IPS-11a (cell line): ENCODE measurements around the gene DBP.
"Not testable (repeated sequence)": the region's sequence is repeated elsewhere in the genome, so short reads cannot be mapped to it uniquely, and the experiment has no call there.

ENCODE experiments used
- H3K4me3 ChIP-seq: one replicate; pipeline ENCODE4 v1.5.1; 2013; ENCODE audit warnings: low read depth, low read length, control low read depth

Gene DBP

DNA sequence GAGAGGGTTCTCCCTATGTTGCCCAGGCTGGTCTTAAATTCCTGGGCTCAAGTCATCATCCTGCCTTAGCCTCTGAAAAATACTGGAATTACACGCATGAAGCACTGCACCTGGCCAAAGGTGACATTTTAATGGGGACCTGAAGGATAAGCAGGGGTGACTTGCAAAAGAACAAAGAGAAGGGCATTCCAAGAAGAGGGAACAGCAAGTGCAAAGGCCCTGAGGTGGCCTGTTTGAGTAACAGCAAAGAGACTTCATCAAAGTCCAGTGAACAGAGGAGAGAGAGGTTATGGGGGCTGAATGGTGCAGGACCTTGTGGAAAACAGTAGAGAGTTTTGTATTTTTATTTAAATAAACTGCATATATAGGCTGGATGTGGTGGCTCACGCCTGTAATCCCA is 4.7 kb upstream of the DBP start:
- no peak overlapping the region for H3K4me3 ChIP-seq

GRCh38 chr19:48639483-48640375 is 2.5 kb upstream of the DBP start:
- H3K4me3 ChIP-seq, result no peak overlapping the region

DNA sequence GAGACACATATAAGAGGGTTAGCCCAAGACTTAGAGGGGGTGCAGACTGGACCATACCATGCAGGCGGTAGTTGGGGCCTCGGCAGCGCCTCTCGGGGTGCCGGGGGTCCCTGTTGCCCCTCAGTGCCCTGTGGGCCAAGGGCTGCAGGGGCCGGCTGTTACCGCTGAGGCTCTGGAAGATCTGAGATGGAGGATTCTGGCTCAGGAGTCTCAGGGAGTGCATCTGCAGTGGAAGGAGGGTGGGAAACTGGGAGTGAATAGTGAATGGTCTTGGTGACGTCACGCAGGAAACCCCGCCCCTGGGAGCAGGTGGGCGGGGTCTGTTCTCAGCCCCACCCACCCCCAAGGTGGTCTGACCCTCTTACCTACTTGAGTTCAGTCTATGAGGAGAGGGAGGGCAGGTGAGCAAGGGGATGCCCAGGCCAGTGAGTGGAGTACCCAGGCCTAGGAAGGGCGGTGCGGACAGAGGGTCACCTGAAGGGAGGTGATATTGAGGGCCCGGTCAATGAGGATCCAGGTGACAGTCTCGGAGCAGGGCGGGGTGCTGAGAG is 1.7 kb upstream of the DBP start:
- H3K4me3 ChIP-seq, result no peak overlapping the region

GRCh38 chr19:48637948-48638830 is 1.0 kb upstream of the DBP start:
- H3K4me3 ChIP-seq, result peak overlapping the region; percentile 37

DNA sequence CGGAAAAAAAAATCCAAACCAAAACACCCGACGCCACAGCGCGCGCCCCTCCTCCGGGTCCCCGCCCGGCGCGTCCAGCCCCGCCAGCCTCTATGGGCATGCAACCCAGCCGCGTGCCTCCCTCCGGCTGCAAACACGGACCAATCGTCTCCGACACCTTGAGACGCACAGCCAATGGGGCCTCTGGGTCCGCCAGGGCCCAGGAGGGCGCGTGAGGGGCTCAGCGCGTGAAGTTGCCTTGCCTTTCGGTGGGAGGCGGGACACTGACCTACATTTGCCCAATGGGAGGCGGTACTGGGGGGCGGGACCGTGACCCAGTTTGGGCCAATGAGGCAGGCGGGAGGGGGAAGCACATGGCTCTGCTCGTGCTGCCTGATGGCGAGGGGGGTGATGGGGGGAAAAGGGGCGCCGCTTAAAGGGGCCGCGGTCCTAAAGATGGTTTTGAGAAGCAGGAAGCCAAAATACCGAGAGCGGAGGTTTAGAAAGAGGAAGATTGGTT is 319 bp upstream of the DBP start:
- peak overlapping the region; percentile 37 for H3K4me3 ChIP-seq

DNA sequence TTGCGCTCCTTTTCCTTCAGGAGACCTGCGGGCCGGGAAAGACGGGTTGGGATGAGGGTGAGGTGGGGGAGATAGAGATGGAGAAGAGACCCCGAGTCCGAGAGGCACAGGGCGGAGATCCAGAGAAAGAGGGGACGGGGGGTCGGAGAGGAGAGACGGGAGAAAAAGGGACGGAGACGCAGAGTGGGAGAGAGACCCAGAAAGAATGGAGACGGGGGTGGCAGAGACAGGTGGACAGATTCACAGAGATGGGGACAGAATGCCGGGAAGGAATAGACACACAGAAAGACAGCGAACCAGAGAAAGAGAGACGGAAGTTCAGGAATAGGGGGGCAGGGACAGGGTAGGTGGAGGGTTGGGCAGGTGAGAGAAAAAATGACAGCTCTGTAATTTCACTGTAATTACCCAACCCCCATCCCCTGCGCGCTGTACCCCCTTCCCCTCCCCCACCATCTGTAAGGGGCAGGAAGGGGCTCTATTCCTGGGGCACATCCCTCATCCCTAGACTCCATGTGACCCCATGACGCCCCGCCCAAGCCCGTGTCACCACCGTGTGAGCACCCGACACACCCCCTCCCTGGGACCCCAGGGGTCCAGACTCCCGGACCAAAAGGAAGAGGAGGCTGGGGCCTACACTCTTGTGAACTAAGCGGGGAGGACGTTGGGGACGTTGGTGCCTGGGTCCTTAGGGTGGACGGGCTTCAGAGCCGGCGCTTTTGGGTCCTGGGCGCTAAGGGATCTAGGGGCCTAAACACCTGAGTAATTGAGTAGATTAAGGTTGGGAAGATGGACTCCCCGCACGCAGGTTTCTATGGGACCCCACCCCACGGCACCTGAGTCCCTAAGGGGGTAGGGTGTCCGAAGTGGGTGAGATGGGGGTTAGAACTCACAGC is 967 bp downstream of the DBP start:
- peak overlapping the region; percentile 54 for H3K4me3 ChIP-seq

GRCh38 chr19:48635263-48635965 is 1.8 kb downstream of the DBP start:
- H3K4me3 ChIP-seq, result peak overlapping the region; percentile 43

- no peak overlapping the region for H3K4me3 ChIP-seq
Observed at GRCh38 chr19:48634424-48635262, 2.5 kb downstream of the DBP start.

GRCh38 chr19:48634036-48634342 is 3.2 kb downstream of the DBP start:
- H3K4me3 ChIP-seq, result no peak overlapping the region

DNA sequence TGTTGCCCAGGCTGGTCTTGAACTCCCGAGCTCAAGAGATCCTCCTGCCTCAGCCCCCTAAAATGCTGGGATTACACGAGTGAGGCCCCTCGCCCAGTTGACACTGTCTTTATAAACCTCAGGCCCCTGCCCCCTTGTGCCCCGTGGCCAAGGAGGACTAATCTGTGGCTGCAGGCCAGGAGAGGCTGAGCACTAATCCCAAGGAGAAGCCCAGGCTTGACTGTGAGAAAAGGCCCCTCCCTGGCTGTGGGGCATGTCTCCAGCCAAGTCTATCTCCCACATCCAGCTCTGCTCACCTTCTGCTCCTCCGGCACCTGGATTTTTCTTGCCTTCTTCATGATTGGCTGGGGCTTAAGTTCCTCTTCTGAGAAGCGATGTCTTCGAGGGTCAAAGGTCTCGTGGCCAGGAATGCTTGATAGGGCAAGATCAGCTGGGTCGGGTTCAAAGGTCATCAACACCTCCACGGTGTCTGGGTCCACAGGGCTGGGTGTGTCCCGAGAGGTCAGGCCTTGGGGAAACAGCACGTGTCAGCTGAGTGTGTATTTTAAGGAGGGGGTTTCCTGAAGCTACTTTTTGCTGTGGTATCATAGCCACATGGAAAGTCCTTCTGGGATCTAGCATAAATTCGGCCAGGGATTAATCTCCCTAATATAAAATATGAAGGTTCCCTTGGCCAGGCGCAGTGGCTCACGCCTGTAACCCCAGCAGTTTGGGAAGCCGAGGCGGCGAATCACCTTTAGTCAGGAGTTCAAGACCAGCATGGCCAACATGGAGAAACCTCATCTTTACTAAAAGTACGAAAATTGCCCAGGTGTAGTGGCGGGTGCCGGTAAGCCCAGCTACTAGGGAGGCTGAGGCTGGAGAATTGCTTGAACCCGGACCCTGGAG is 3.8 kb downstream of the DBP start:
- H3K4me3 ChIP-seq, result no peak overlapping the region

DNA sequence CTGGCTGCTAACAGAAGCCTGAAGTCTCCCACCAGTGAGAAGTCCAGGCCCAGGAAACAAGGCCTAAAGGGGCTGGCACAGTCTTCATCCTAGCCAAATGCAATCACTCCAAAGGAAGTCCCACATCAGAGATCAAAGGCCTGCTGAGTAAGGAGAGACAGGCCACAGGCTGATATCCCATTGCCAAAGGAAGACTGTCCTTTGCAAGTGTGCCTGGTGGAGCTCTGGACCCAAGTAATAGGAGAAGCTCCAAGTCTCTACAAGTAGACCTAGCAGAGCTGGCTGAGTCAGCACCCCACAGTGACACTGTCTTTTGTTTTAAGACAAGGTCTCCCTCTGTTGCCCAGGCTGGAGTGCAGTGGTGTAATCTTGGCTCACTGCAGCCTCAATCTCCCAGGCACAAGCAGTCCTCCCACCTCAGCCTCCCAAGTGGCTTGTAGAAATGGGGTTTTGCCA is 4.5 kb downstream of the DBP start:
- H3K4me3 ChIP-seq, result no peak overlapping the region

- not testable (repeated sequence) for H3K4me3 ChIP-seq
Observed at GRCh38 chr19:48632286-48632685, 4.9 kb downstream of the DBP start.

- H3K4me3 ChIP-seq, result no peak overlapping the region
Observed at GRCh38 chr19:48631225-48631624, 6.0 kb downstream of the DBP start.

DNA sequence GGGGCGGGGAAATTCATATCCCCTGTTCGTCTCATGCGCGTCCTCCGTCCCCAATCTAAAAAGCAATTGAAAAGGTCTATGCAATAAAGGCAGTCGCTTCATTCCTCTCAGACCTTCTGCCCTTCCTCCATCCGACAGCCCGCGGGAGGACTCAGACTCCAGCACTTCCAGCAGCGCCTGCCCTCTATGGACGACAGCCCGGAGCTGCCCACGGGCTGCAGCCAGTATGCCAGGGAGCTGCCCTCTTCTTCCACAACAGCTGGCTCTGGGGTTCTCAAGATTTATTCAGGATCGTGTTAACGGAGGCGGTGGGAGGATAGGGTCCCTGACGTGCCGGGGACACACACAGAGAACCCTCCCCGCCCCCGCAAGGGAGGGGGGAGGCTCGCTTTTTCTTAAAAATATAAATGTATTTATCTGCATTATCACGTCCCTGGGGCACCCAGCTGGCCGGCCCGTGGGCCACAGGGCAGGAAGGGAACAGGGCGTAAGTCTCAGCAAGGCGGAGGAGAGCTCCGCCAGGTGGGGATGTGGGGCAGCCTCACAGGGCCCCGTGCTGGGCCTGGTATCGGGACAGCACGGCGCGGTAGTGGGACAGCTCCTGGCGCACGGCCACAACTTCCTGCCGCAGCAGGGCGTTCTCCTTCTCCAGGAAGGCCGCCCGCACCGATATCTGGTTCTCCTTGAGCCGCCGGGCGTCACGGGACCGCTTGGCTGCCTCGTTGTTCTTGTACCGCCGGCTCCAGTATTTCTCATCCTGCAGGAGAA is 6.7 kb downstream of the DBP start:
- no peak overlapping the region for H3K4me3 ChIP-seq

GRCh38 chr19:48629599-48630295 is 7.4 kb downstream of the DBP start:
- H3K4me3 ChIP-seq, result no peak overlapping the region

GRCh38 chr19:48629297-48629598 is 7.9 kb downstream of the DBP start:
- no peak overlapping the region for H3K4me3 ChIP-seq
